ACHN (cell line): ENCODE results near the gene SLC30A4.

Experiments used
- DNase-seq: peaks from one replicate; pipeline ENCODE4 v3.0.0-alpha.2; 2015
- in situ Hi-C: cut with HindIII; loops from 2 replicates; pipeline ENCODE4 v1.10.0; 2017; ENCODE audit warnings: low sequenced_read_pairs, low pct_ligation_motif_present, low pct_unique_long_range_greater_than_20kb

SLC30A4 gene

GRCh38 chr15:45431511-45431910 lies 91.0 kb downstream of the SLC30A4 start:
- in situ Hi-C loops, result no loop called here
- DNase-seq, result no peak

DNA sequence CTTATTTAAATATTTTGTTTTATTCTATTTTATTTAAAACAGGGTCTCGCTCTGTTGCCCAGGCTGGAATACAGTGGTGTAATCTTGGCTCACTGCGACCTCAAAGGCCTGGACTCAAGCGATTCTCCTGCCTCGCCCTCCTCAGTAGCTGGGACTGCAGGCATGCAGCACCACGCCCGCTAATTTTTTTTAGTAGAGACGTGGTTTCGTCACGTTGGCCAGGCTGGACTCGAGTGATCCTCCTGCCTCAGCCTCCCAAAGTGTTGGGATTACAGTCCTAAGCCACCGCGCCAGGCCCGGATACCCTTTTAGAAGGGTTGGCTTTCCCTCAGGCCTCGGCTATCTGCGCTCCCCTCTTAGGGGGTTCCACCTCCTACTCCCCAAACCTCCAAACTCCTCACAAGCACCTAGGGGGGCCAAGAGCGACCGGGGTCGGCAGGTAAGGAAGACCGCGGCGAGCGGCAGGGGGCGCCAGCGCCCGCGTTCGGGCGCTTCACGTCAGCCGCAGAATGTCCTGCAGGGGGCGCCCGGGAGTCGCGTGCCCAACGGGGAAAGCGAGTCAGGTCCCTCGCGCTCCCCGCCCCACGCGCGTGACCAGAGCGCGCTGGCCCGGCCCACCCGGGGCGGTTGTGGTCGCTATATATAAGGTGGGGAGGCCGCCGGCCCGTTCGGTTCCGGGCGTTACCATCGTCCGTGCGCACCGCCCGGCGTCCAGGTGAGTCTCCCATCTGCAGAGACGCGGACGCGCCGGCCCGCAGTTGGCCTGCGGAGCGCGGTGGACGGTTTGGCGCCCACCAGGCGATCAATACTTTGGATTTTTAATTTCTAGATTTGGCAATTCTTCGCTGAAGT lies 92.4 kb downstream of the SLC30A4 start:
- in situ Hi-C loops, result no loop called here
- peak; percentile 58 for DNase-seq
